Activated CD4-positive, alpha-beta T cell treated with anti-CD3 and anti-CD28 coated beads for 48 hours (primary cell): ENCODE data around the gene HSBP1.

ENCODE experiments used
- DNase-seq: peaks from one replicate; pipeline ENCODE4 v3.0.0-alpha.2; 2020

Gene HSBP1

GRCh38 chr16:83840060-83840617, 32.4 kb downstream of the HSBP1 start:
- no peak for DNase-seq

GRCh38 chr16:83842291-83842690, 34.5 kb downstream of the HSBP1 start:
- DNase-seq: no peak

GRCh38 chr16:83842756-83843507, 35.2 kb downstream of the HSBP1 start:
- DNase-seq: no peak

- DNase-seq: no peak
These were observed 35.9 kb downstream of the HSBP1 start for GRCh38 chr16:83843657-83844056.

GRCh38 chr16:83845263-83845662, 37.5 kb downstream of the HSBP1 start:
- no peak for DNase-seq

- DNase-seq: no peak
These were observed 39.8 kb downstream of the HSBP1 start for GRCh38 chr16:83847371-83848225.

- DNase-seq: no peak
These were observed 41.6 kb downstream of the HSBP1 start for GRCh38 chr16:83849421-83849820.

- DNase-seq: no peak
These were observed 43.2 kb downstream of the HSBP1 start for GRCh38 chr16:83850947-83851346.

- DNase-seq: no peak
These were observed 43.7 kb downstream of the HSBP1 start for GRCh38 chr16:83851473-83851872.

- DNase-seq: no peak
These were observed 45.0 kb downstream of the HSBP1 start for GRCh38 chr16:83852774-83853173.

- DNase-seq: no peak
These were observed 46.1 kb downstream of the HSBP1 start for GRCh38 chr16:83853834-83854233.

- DNase-seq: no peak
These were observed 46.6 kb downstream of the HSBP1 start for GRCh38 chr16:83854420-83854819.

GRCh38 chr16:83856792-83857191, 49.0 kb downstream of the HSBP1 start:
- DNase-seq: no peak

GRCh38 chr16:83859265-83859664, 51.5 kb downstream of the HSBP1 start:
- no peak for DNase-seq

- DNase-seq: no peak
These were observed 54.9 kb downstream of the HSBP1 start for GRCh38 chr16:83862661-83863060.

GRCh38 chr16:83863682-83864081, 55.9 kb downstream of the HSBP1 start:
- no peak for DNase-seq
